ENCODE data around the gene ZNRF4. TPM values are rescaled to one million over a fixed set of nuclear protein-coding genes. Genes with fewer than 3 reads are reported as not detected.

Gene ZNRF4
- total and polyA plus RNA-seq, 9 of the 15 experiments (the other 6 are each of a cell fraction or from before 2014, with no cell fraction given), result not detected

DNA sequence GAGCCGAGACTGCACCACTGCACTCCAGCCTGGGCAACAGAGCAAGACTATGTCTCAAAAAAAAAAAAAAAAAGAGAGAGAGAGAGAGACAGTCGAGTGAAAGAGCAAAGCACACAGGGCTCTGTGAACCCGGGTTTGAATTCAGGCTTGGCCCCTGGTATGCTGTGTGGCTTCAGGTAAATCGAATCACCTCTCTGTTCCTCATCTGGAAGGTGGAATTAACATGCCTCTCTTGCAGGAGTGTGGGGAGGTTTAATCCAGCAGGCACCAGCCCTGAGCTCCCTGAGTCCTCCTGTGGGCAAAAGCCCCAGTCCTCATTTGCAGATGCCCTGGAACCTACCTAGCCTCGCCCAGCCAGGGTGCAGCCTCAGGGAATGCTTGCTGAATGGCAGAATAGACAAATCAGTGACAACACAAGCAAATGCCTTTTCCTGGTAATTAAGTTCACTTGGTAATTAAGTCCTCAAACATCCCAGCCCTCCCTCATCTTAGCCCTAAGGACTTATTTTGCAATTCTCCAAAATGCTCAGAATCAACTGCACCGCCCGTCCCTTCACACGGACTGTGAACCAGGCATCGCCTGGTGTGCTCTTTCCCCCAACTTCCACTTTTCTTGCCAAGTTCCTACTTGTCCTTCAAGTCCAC is 4.6 kb upstream of the ZNRF4 start:
- Histone ChIP-seq H3K79me2 (ENCODE audit: control insufficient read depth, insufficient read depth, low read length) (no peaks in the 10 kb centered on the region), H3K4me2 (ENCODE audit: insufficient read depth, low read length) (no peak overlapping the region), H2AFZ (ENCODE audit: low read depth, low read length) (no peak overlapping the region), H3K9ac (ENCODE audit: insufficient read depth in 1 of 2, low read depth in 2 of 2, low read length in 2 of 2) (no peak overlapping the region), H3K4me1 (replicated peaks in 1 of 2; ENCODE audit: control insufficient read depth in 2 of 2, insufficient read depth in 2 of 2, low read length in 2 of 2) (peaks cover 0 to 9% of the 10 kb centered on the region in 2 experiments; a peak in 2 of 5 replicates), H3K27me3 (ENCODE audit: control insufficient read depth in 2 of 2, insufficient read depth in 2 of 2, low read length in 2 of 2) (peaks cover 17 to 51% of the 10 kb centered on the region in 2 experiments), H3K9me1 (ENCODE audit: control insufficient read depth, insufficient read depth, low read length) (no peaks in the 10 kb centered on the region), H4K20me1 (replicated peaks; ENCODE audit: control insufficient read depth, insufficient read depth, low read length) (no peaks in the 10 kb centered on the region), H3K27ac (ENCODE audit: extremely low read depth, low read depth, low read length) (no peak overlapping the region), H3K36me3 (ENCODE audit: control insufficient read depth, insufficient read depth, low read length) (no peaks in the 10 kb centered on the region), H3K4me3 (no peak overlapping the region), H3K9me3 (replicated peaks; ENCODE audit: control insufficient read depth, insufficient read depth, low read depth, low read length) (no peaks in the 10 kb centered on the region; the same call in 1 of the 2 replicates)
- no peak for FAIRE-seq
- POLR2A ChIA-PET, result no interaction called here
- DNase-seq (ENCODE audit: extremely low read depth in 1 of 4, low spot score in 3 of 4), result no peak
- CTCF ChIA-PET (ENCODE audit: low intra/inter-chr PET ratio), result no interaction called here
- ATAC-seq, result no peak
- WGBS (ENCODE audit: insufficient coverage, low coverage, missing lambda C conversion rate), result 5% methylated on average over 8 of the region's 9 CpGs
- peak; percentile 47 for TF ChIP-seq ZFP36 (IDR thresholded peaks at IDR 0.05; ENCODE audit: low read depth, low read length, partially characterized antibody)
- no peak for TF ChIP-seq TGIF2 (CRISPR knock-in tag; IDR thresholded peaks at IDR 0.05)
- peak; percentile 87 for TF ChIP-seq RBM25 (IDR thresholded peaks at IDR 0.05; ENCODE audit: low read depth, low read length, severe bottlenecking)
- no TSS peak for BruUV-seq (replicated peaks)
- intact Hi-C loops (cut with micrococcal nuclease), result no loop called here
- in situ Hi-C loops (cut with MboI), result no loop called here

GRCh38 chr19:5451494-5451893 is 3.7 kb upstream of the ZNRF4 start:
- H4K20me1 ChIP-seq (replicated peaks; ENCODE audit: control insufficient read depth, insufficient read depth, low read length), result no peaks in the 10 kb centered on the region
- H2AFZ ChIP-seq (ENCODE audit: low read depth, low read length), result no peak overlapping the region
- ChIA-PET POLR2A (interaction anchor here (0.5 to 0.7 kb wide), 2 partner anchors 21 to 606 kb away, joined by 3 to 5 read pairs; no protein-coding TSS in a partner anchor), CTCF (ENCODE audit: low intra/inter-chr PET ratio) (no interaction called here)
- H3K27me3 ChIP-seq (ENCODE audit: control insufficient read depth in 2 of 2, insufficient read depth in 2 of 2, low read length in 2 of 2), result peaks cover 20 to 59% of the 10 kb centered on the region in 2 experiments
- H3K9me1 ChIP-seq (ENCODE audit: control insufficient read depth, insufficient read depth, low read length), result no peaks in the 10 kb centered on the region
- no peak overlapping the region for H3K9ac ChIP-seq (ENCODE audit: insufficient read depth in 1 of 2, low read depth in 2 of 2, low read length in 2 of 2)
- no peaks in the 10 kb centered on the region for H3K36me3 ChIP-seq (ENCODE audit: control insufficient read depth, insufficient read depth, low read length)
- no peaks in the 10 kb centered on the region; the same call in 1 of the 2 replicates for H3K9me3 ChIP-seq (replicated peaks; ENCODE audit: control insufficient read depth, insufficient read depth, low read depth, low read length)
- H3K27ac ChIP-seq (ENCODE audit: extremely low read depth, low read depth, low read length), result no peak overlapping the region
- peaks cover 0 to 17% of the 10 kb centered on the region in 2 experiments; a peak in 2 of 5 replicates for H3K4me1 ChIP-seq (replicated peaks in 1 of 2; ENCODE audit: control insufficient read depth in 2 of 2, insufficient read depth in 2 of 2, low read length in 2 of 2)
- H3K4me2 ChIP-seq (ENCODE audit: insufficient read depth, low read length), result no peak overlapping the region
- DNase-seq (ENCODE audit: extremely low read depth in 1 of 4, low spot score in 3 of 4) (no peak), FAIRE-seq (no peak), ATAC-seq (no peak)
- intact Hi-C loops (cut with micrococcal nuclease) (no loop called here), in situ Hi-C loops (cut with MboI) (no loop called here)
- no peak overlapping the region for H3K4me3 ChIP-seq
- no TSS peak for BruUV-seq (replicated peaks)
- 0% methylated on average over 7 of the region's 10 CpGs for WGBS (ENCODE audit: insufficient coverage, low coverage, missing lambda C conversion rate)
- H3K79me2 ChIP-seq (ENCODE audit: control insufficient read depth, insufficient read depth, low read length), result no peaks in the 10 kb centered on the region
- TF ChIP-seq RB1 (IDR thresholded peaks at IDR 0.05; ENCODE audit: low read depth) (no peak), CHCHD3 (CRISPR knock-in tag; IDR thresholded peaks at IDR 0.05) (no peak), PHF8 (IDR thresholded peaks at IDR 0.05; ENCODE audit: borderline replicate concordance, low read length) (no peak), BRF1 (IDR thresholded peaks at IDR 0.05; ENCODE audit: borderline replicate concordance, extremely low read depth, insufficient read length) (no peak), MBD2 (IDR thresholded peaks at IDR 0.05; ENCODE audit: borderline replicate concordance, low read depth) (no peak), MCM3 (IDR thresholded peaks at IDR 0.05) (no peak), RBM25 (IDR thresholded peaks at IDR 0.05; ENCODE audit: low read depth, low read length, severe bottlenecking) (no peak), KDM1A (IDR thresholded peaks at IDR 0.05) (no peak), ZBTB2 (IDR thresholded peaks at IDR 0.05) (no peak), CBX2 (IDR thresholded peaks at IDR 0.05; ENCODE audit: insufficient read depth, low read length, poor library complexity, severe bottlenecking) (no peak), FOS (IDR thresholded peaks at IDR 0.05; ENCODE audit: extremely low read depth, insufficient read length) (no peak), ZNF668 (CRISPR knock-in tag; IDR thresholded peaks at IDR 0.05) (no peak)
- TF ChIP-seq, protein P1, sequence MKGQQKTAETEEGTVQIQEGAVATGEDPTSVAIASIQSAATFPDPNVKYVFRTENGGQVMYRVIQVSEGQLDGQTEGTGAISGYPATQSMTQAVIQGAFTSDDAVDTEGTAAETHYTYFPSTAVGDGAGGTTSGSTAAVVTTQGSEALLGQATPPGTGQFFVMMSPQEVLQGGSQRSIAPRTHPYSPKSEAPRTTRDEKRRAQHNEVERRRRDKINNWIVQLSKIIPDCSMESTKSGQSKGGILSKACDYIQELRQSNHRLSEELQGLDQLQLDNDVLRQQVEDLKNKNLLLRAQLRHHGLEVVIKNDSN (CRISPR knock-in tag; IDR thresholded peaks at IDR 0.05), result no peak
